Coronary artery (tissue), 2 donors: ENCODE measurements around the gene VTI1A.
A peak's percentile ranks its signal among the peaks of the same experiment; 100 is the strongest.

Experiments used
- DNase-seq: peaks from one replicate; pipeline ENCODE4 v3.0.0-alpha.2; 2017; ENCODE audit warnings: low spot score
- H3K27ac ChIP-seq, 2 donors: fragments of 200-600 bp; sonication (generic); one replicate each; pipeline ENCODE4 v1.5.1; 2016 to 2019
- H3K4me3 ChIP-seq: fragments of 200-600 bp; sonication (generic); 2 replicates; pipeline ENCODE4 v1.5.1; 2016; ENCODE audit warnings: mild to moderate bottlenecking, moderate library complexity
- CTCF ChIP-seq: fragments of 200-600 bp; sonication (generic); IDR thresholded peaks from one replicate; pipeline ENCODE4 v1.5.1; 2019; ENCODE audit warnings: antibody characterized with exemption

VTI1A gene

GRCh38 chr10:112711366-112711765, 264.4 kb downstream of the VTI1A start:
- H3K27ac ChIP-seq = no peak overlapping the region
- TF ChIP-seq CTCF = no peak
- DNase-seq = no peak
- no peak overlapping the region for H3K4me3 ChIP-seq

- no peak for DNase-seq
- no peak for TF ChIP-seq CTCF
- no peak overlapping the region for H3K27ac ChIP-seq
These were observed 265.5 kb downstream of the VTI1A start for GRCh38 chr10:112712536-112712935.

GRCh38 chr10:112713411-112713810, 266.4 kb downstream of the VTI1A start:
- Histone ChIP-seq H3K4me3 (no peak overlapping the region), H3K27ac (no peak overlapping the region)
- no peak for DNase-seq
- TF ChIP-seq CTCF = no peak

More at GRCh38 chr10:112712536-112712935, 265.5 kb downstream of the VTI1A start:
- no peak overlapping the region for H3K4me3 ChIP-seq

- no peak for DNase-seq
- TF ChIP-seq CTCF = no peak
- H3K27ac ChIP-seq = no peak overlapping the region
- no peak overlapping the region for H3K4me3 ChIP-seq
These were observed 268.6 kb downstream of the VTI1A start for GRCh38 chr10:112715581-112715980.

GRCh38 chr10:112716076-112716475, 269.1 kb downstream of the VTI1A start:
- H3K27ac ChIP-seq = no peak overlapping the region
- DNase-seq = no peak

GRCh38 chr10:112716924-112717413, 270.0 kb downstream of the VTI1A start:
- DNase-seq = no peak
- TF ChIP-seq CTCF = no peak
- Histone ChIP-seq H3K4me3 (no peak overlapping the region), H3K27ac (peak overlapping the region in 1 of 2 donors; percentile 54)

More at GRCh38 chr10:112716076-112716475, 269.1 kb downstream of the VTI1A start:
- TF ChIP-seq CTCF = no peak
- H3K4me3 ChIP-seq = no peak overlapping the region

GRCh38 chr10:112720178-112720577, 273.2 kb downstream of the VTI1A start:
- Histone ChIP-seq H3K4me3 (no peak overlapping the region), H3K27ac (no peak overlapping the region)
- no peak for TF ChIP-seq CTCF
- DNase-seq = no peak
